GM18907 (cell line): ENCODE results near the gene CUL7.
A peak's percentile ranks its signal among the peaks of the same experiment; 100 is the strongest.
"Not testable (repeated sequence)": the region's sequence is repeated elsewhere in the genome, so short reads cannot be mapped to it uniquely, and the experiment has no call there.

Source experiments
- ATAC-seq: cut with Tn5 transposase; IDR thresholded peaks from one replicate; pipeline ENCODE4 v1.9.1; 2021; ENCODE audit warnings: mild to moderate bottlenecking, moderate library complexity; ENCODE audit not compliant: unreplicated experiment

The CUL7 gene

DNA sequence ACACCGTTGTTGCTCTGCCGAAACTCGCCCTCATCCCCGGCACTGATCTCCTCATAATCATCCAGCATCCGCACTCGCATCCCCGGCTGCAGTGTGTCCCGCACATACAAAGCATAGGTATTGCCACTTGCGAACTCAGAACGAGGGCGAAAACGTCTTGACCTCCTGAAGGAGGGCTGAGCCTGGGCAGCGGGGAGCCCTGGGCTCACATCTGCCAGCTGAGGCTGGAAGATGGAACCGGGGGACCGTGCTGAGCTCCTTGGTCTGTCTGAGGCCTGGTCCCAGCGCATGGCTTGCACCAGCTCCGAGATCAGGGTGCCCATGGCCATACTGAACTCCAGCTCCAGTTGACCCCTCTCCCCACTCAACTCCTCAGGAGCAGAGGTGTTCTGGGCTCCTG, 2.7 kb downstream of the CUL7 start:
- no peak for ATAC-seq

GRCh38 chr6:43047998-43048397, 5.7 kb downstream of the CUL7 start:
- no peak for ATAC-seq

- no peak for ATAC-seq
Measured at GRCh38 chr6:43045371-43045930, 8.2 kb downstream of the CUL7 start.

DNA sequence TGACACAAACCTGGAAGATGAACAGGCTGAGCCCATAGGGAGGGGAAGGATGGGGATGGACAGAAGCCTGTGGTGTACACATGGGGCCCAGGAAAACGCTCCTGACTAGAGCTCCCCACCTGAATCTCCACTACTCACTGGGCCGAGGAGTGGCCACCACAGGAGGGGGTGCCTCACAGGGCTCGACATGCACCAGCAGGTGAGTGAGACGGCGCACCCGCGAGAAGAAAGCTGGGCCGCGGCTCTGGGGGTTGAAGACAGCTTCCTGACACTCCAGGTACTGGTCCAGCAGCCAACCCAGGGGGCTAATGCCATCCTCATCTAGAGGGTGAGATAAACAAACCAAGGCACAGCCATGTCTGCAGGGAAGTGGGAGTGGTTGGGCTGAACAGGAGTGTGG, 10.3 kb downstream of the CUL7 start:
- ATAC-seq, result no peak

DNA sequence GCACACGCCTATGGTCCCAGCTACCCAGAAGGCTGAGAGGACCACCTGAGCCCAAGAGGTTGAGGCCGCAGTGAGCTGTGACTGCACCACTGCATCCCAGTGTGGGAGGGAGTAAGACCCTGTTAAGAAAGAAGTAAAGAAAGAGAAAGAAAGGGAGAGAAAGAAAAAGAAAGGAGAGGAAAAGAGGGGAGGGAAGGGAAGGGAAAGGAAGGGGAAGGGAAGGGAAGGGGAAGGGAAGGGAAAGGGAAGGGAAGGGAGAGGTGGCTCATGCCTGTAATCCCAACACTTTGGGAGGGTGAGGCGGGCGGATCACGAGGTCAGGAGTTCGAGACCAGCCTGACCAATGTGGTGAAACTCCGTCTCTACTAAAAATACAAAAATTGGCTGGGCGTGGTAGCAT, 12.2 kb downstream of the CUL7 start:
- ATAC-seq, result not testable (repeated sequence)

DNA sequence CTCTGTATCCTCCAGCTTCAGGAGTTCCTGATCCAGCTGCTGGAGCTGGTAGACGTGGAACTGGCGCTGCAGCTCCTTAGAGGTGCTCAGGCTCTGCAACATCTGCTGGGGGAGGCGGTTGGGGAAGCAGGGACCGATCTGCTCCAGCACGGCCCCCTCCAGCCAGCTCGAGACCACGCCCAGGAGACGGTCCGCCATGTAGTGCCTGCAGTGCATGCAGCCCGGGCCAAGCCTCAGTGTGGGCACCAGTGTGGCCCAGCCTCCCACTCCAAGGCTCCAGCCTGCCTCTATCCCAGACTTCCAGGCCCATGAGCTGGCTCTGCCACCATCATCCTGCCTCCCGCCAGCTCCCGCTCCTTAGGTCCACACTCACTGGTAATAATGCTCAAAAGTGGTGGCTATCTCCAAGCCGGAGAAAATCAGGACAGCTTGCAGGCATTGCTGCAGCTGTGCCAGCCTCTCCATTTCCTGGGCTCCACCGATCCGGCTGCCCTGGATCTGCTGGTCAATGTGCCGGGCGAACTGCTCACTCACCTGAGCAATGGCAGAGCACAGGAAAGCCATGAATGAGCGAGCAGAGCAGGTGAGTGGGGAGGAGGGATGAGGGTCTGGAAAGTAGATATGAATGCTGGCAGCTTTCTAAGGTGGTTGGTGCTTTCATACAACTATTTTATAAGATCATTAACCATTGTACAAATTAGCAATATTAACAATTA, 13.0 kb downstream of the CUL7 start:
- ATAC-seq, result no peak

DNA sequence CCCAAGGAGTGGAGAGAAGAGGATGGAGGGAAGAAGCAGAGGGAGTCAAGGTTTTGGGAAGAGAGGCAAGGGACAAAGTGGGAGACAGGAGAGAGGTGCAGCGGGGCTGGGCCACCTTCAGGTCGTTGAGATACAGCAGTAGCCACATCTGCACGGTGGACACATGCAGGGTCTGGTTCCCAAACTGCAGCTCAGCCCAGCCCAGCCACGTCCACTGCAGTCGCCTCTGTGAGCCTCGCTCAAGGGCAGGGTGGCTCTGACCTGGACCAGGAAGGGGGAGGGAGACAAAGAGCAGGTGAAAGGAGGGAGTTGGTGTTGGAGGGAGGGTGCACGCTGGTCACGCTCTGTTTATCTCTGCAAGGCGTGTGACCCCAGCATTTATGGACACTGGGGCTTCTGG, 14.9 kb downstream of the CUL7 start:
- ATAC-seq, result no peak

DNA sequence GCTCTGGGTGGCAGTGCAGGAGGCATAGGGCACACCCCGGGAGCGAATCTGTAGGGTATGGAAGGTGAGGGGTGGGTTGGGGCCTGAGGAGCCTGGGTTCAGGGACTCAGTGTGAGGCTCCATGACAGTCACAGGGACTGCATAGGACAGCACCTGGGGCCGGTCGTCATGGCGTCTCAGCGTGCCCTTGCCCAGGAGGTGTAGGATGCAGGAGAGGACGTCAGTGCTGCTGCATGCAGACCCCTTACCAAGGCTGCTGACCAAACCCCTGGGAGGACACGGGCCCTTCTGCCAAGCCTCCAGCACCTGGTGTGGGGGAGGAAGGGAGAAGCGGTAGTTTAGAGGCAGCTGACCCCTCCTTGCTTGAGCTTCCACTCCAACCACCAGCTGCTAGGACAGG, 15.9 kb downstream of the CUL7 start:
- ATAC-seq, result no peak

DNA sequence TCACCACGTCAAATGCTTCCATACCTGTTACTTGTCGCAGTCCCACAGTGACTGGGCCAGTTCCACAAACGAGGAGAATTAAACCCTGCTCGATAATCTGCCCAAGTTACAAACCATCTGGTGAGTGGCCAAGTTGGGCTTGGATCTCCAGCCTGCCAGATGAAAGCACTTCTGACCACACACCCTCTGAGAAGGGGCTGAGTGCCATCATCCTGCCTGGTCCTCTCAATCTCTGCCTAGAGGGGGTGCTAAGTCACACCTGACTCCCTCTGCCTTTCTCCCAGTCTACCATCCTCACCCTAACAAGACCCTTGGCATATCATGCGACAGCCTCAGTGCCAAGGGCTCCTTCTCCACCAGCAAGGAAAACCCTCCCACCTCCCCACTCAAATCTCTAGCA, 16.5 kb downstream of the CUL7 start:
- no peak for ATAC-seq

- ATAC-seq, result no peak
Measured at GRCh38 chr6:43036712-43037111, 16.9 kb downstream of the CUL7 start.

- ATAC-seq, result no peak
Measured at GRCh38 chr6:43035495-43036194, 18.0 kb downstream of the CUL7 start.

DNA sequence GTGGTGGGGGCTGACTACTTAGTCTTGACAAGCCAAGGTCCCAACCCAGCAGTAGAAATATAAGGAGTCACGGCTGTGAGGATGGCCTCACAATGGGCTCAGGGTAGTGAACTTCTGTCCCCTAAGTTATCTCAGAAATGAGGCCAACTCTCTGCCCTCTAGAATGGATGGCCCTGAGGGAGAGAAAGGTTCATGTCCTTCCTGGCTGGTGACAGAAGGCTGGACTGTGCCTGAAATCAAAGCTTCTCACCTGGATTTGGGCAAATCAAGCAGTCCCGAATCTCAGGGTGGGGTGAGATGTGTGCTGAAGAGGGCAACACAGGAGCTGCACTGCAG, 19.5 kb downstream of the CUL7 start:
- ATAC-seq, result no peak

DNA sequence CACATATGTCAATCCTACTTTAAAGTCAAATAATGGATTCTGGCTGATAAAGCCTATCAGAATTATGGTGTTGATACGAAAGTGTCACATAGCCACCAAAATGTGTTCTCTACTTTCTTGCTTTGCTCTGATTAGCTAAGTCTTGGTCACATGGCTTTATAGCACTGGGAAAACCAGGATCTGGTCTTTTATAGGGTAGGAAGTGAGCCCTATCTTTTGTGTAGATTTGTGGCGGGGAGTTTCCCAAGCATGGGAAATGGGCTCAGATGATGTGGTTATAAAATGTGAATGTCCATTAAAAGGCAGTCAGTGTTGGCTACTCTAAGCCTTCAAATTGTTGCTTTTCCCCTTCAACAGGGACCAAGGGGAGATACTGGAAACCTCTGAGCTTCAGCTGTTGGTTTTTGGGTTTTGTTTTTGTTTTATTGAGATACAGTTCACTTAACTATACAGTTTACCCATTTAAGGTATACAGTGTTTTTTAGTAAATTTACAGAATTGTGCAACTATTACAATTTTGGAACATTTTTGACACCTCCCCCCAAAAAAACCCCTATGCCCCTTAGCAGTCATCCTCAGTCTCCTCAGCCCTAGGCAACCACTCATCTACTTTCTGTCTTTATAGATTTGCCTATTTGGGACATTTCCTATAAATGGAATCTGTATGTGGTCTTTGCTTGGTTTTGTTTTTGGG, 20.0 kb downstream of the CUL7 start:
- no peak for ATAC-seq

DNA sequence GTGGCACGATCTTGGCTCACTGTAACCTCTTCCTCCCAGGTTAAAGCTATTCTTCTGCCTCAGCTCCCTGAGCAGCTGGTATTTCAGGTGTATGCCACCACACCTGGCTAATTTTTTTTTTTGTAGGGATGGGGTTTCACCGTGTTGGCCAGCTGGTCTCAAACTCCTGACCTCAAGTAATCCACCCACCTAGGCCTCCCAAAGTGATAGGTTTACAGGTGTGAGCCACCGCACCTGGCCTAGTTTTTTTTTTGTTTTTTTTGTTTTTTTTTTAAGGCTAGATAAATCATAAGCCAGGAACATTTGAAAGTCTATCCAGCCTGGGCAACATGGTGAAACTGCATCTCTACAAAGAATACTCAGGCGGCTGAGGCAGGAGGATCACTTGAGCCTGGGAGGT, 21.3 kb downstream of the CUL7 start:
- ATAC-seq, result no peak

- no peak for ATAC-seq
Measured at GRCh38 chr6:43029120-43029519, 24.5 kb downstream of the CUL7 start.

DNA sequence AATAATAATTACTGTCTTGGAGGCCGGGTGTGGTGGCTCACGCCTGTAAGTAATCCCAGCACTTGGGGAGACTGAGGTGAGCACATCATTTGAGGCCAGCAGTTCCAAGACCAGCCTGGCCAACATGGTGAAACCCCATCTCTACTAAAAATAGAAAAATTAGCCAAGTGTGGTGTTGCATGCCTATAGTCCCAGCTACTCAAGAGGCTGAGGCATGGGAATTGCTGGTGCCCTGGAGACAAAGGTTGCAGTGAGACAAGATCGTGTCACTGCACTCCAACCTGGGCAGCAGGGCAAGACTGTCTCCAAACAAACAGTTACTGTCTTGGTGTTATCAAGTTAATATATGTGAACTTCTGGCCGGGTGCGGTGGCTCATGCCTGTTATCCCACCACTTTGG, 27.3 kb downstream of the CUL7 start:
- no peak for ATAC-seq

DNA sequence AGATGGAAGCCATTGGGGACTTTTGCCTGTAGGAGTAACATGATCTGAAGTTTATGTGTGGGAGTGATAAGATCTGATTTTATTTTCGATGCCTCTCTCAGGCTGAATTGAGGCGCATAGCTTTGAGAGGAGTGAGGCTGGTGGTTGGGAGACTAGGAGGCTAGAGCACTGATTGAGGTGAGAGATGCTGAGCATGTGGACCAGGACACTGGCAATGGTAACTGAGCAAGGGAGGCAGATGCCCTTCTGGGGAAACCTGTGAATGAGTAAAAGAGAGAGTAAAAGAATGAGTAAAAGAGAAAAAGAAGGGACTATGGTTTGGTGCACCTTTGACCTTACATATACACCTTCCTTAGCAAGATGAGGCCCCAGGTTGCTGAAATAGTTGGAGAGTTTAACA, 29.2 kb downstream of the CUL7 start:
- no peak for ATAC-seq

GRCh38 chr6:43021270-43022047, 32.2 kb downstream of the CUL7 start, which contains the start of gene RRP36:
Gene RRP36, plus strand, starts transcription at chr6:43021623. Its CDS starts 32 bp downstream, at chr6:43021655.
- ATAC-seq, result peak; percentile 73

DNA sequence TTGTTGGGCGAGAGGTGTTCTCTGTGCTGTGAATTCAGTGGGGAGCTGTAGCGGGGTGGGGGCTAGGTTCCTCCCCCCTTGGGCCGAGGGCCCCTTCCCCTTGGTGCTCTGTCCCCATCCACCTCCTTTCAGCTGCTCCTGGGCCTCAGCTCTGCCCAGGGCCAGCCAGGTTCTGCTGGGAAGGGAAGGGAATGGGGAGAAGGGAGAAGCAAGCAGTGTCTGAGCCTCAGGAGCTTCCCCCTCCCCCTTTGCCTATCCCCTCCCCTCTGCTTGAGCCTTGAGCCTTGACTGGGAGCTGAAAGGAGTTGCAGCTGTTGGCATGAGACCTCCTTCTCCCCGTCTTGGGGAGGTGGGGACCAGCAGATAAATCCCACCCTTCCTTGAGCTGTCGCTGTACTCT, 32.8 kb downstream of the CUL7 start:
- ATAC-seq, result no peak

- ATAC-seq, result no peak
Measured at GRCh38 chr6:43020052-43020705, 33.5 kb downstream of the CUL7 start.

GRCh38 chr6:43019152-43019551, 34.5 kb downstream of the CUL7 start:
- ATAC-seq, result no peak
